ENCODE data around the gene IRF9.
A peak's percentile ranks its signal among the peaks of the same experiment; 100 is the strongest.
"Not testable (repeated sequence)": the region's sequence is repeated elsewhere in the genome, so short reads cannot be mapped to it uniquely, and the experiment has no call there.

Gene IRF9

DNA sequence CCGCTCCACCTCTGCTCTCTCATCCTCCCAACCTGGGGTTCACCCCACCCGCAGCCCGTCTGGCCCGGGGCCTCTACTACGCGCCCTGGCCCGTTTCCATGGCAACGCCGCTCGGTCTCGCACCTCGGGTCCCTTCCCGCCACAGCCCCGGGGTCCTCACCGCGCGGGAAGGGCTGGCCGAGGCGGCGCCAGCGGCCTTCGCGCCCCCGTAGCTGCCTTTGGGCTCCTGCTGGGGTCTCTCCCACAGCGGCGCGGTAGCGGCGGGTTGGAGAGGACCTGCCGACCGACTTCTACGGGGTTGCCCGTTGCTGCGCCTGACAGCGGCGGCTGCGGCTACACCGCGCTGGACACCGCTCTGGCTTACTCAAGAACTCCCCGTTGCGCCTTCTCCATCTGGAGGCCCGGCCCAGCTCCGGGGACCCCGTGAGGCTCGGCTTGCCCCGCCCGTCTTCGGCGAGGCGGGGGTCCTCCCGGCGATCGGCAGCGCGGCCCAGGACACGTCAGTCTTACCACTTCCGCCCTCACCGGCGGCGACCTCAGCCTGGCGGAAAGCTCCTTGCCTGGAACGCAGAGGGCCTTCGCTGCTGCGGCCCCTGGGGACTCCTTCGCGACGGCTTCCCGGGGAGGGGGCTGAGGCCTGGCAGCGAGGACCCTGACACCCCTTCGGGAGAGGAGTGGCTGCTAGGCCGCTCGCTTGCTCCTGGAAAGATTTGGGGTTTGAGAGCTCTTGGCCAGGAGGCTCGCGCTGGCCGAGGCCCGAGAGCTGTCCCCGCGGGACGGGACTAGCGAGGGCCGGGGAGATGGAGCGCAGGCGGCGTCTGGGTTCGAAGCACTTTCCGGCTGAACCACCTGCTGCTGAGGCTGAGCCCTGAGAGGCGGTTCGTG is 34.4 kb downstream of the IRF9 start, which contains the start of gene TM9SF1:
TSS of gene TM9SF1 (minus strand) at position 256 of the 885 bp plus-strand sequence. CDS start 422 bp downstream, outside the sequence.
- DNase-seq = peak in 1 of 2 experiments; percentile 38

GRCh38 chr14:24196071-24197055 is 35.3 kb downstream of the IRF9 start:
- no peak for DNase-seq

DNA sequence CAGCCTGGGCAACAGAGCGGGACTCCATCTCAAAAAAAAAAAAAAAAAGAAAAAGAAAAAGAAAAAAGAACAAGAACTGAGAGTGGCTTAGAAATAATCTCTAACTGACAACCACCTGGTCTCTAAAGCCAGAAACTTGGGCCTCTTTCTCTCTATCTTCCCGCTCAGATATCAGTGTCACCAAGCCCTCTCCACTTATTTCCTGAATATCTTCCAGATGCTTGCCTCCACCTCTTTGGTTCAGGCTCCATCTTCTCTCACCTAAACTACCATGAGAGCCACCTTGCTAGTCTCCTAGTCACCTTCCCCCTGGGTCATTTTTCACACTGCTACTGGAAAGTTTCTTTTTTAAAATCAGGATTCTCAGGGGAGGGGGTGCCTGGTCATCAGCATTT is 36.0 kb downstream of the IRF9 start:
- DNase-seq = no peak

DNA sequence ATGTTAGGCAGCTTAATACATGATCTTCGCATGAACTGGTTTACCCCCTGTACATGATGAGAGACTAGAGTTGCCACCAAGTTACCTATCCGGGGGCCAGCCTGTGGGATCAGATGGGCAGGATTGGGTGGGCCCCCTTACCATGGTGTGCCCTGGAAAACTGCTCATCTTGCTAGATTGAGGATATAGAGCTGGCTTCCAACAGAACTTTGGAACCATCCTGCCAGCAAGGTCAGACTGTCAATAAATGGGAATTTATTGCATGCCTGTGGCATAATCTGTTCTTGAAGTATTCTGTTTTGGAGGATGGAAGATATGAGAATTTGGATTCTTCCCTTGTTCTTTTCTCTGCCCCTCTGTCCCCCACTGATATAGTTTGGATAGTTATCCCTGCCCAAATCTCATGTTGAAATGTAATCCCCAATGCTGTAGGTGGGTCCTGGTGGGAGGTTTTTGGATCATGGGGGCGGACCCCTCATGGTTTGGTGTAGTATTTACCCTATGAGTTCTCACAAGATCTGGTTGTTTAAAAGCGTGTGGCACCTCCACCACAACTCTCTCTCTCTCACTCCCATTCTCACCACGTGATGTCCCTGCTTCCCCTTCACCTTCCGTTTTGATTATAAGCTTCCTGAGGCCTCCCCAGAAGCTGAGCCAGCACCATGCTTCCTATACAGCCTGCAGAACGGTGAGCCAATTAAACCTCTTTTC is 37.9 kb downstream of the IRF9 start:
- DNase-seq = no peak

GRCh38 chr14:24202538-24202937 is 41.5 kb downstream of the IRF9 start:
- DNase-seq = not testable (repeated sequence)

DNA sequence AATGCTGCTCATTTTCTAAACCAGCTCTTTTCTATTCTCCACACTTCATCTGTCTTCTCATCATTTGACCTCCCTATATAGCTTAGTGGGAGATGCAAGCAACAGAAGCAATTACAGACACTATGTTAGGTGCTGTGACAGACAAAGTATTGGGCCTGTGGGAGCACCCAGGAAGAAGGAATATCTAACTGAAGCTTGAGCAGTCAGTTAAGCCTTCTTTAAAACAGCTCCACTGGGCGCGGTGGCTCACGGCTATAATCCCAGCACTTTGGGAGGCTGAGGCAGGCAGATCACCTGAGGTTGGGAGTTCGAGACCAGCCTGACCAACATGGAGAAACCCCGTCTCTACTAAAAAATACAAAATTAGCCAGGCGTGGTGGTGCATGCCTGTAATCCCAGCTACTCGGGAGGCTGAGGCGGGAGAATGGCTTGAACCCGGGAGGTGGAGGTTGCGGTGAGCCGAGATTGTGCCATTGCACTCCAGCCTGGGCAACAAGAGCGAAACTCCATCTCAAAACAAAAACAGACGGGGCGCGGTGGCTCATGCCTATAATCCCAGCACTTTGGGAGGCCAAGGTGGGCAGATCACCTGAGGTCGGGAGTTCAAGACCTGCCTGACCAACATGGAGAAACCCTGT is 42.3 kb downstream of the IRF9 start:
- not testable (repeated sequence) for DNase-seq

DNA sequence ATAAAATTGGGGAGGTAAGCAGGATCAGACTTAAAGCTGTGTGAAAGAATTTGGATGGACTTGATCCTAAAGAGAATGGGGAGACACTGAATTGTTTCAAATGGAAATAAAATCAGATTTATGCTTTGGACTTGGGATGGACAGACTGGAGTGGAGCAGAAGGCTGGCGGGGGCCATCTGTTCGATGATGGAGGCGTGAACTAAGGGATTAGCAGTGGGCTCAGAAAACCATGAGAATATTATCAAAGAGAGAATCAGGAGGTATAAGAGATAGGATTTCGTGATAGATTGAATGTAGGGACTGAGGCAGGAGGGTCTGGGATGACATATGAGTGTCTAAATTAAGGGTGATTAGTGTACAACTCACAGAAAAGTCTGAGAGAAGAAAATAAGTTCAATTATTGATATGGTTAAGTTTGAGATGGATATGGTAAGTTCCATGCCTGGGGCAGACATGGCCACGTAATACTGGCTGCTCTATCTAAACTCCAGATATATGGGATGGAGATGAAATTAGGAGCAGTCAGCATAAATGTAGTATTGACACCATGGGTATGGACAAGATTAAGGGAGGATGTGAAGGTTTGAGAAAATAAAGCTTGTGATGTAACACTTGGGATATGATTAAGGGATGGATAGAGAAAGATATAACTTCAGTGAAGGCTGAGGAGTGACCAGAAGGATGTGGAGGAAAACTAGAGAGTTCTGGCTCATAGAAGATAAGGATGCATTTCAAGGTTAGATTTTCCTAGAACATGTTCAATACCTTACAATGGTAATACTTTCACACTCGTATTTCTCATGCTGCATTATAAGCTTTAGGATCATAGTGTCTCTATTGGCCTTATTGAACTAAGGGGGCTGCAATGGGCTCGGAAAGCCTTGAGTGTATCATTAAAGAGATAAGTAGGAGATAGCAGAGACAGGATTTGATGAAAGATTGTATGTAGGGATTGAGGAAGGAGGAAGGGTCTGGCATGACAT is 43.4 kb downstream of the IRF9 start:
- no peak for DNase-seq

DNA sequence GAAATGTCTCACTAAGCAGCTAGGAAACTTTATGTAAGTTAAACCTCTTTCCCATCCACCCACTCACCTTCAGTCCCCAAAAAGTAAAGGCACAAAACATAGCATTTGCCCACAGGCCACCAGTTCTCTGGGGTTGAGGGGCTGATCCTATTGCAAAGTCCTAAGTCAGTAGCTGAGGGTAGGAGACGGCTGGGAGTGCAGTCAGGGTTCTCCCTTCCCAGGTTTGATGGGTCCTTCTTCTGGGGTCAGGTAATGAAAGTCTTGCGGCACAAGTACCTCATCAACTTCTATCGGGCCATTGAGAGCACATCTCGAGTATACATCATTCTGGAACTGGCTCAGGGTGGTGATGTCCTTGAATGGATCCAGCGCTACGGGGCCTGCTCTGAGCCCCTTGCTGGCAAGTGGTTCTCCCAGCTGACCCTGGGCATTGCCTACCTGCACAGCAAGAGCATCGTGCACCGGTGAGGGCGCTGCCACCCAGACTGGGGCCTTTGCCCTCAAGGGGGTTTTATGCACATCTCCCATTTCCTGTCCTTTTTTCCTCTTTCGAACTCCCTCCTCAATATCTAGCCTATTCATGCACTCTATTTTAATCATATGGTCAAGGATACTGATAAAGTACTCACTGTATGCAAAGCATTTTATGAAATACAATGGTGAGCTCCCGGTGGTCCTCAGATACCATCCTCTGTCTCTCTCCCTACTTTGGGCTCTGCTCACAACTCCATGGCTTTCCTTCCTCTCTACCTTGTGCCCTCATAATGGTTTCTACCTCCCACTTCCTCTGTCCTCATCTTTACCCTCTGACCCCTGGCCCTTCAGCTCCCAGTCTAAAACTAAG is 45.4 kb downstream of the IRF9 start:
- DNase-seq = no peak

DNA sequence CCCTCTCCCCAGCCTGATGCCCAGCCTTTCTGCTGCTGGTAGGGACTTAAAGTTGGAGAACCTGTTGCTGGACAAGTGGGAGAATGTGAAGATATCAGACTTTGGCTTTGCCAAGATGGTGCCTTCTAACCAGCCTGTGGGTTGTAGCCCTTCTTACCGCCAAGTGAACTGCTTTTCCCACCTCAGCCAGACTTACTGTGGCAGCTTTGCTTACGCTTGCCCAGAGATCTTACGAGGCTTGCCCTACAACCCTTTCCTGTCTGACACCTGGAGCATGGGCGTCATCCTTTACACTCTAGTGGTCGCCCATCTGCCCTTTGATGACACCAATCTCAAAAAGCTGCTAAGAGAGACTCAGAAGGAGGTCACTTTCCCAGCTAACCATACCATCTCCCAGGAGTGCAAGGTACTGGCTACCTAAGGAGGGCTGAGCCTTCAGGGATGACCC is 46.1 kb downstream of the IRF9 start:
- no peak for DNase-seq

GRCh38 chr14:24207625-24208024 is 46.6 kb downstream of the IRF9 start:
- no peak for DNase-seq

GRCh38 chr14:24211311-24211710 is 50.2 kb downstream of the IRF9 start:
- no peak for DNase-seq

DNA sequence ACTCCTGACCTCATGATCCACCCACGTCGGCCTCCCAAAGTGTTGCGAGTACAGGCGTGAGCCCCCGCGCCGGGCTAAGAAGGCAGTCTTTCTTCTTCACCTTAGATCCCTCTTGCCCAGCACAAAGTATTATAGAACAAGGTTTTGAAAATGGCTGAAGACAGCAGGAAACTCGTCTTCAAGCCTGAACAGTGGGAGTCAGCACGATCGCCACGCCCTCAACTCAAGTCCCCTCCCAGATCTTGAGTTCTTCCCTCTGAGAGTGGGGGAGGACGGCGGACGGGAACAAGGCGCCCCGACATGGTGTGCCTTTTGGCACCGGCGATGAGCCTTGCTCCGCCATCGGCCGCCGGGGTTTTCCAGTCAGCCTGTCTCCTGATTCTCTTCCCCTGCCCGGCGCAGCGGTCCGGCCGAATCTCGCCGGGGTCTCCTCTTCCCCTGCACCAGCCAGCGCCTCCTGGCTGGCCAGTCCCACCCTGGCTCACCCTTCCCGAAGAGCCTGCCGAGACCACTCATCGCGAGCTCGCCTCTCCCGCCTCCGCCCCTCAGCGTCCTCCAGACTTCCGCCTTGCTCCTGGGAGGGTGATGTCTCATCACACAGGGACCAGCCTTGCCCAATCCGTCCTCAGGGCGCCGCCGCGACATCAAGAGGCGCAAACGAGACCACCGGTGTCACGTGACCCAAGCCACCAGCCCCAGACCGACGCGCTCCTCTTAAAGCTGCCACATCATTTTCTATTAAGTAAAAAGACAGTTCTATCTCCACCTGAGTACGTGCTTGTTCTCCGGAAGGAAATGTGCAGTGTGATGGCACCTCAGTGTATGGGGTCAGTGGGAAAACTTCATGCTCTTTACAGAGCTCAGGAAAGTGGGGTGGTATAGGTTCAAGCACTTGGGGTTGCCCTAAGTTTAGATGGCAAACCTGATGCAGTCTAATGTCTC is 52.1 kb downstream of the IRF9 start, which contains the start of gene CHMP4A:
TSS of gene CHMP4A (minus strand) at position 565 of the 942 bp plus-strand sequence. CDS start at position 516, 49 bp downstream.
- DNase-seq = peak; percentile 43 to 65

DNA sequence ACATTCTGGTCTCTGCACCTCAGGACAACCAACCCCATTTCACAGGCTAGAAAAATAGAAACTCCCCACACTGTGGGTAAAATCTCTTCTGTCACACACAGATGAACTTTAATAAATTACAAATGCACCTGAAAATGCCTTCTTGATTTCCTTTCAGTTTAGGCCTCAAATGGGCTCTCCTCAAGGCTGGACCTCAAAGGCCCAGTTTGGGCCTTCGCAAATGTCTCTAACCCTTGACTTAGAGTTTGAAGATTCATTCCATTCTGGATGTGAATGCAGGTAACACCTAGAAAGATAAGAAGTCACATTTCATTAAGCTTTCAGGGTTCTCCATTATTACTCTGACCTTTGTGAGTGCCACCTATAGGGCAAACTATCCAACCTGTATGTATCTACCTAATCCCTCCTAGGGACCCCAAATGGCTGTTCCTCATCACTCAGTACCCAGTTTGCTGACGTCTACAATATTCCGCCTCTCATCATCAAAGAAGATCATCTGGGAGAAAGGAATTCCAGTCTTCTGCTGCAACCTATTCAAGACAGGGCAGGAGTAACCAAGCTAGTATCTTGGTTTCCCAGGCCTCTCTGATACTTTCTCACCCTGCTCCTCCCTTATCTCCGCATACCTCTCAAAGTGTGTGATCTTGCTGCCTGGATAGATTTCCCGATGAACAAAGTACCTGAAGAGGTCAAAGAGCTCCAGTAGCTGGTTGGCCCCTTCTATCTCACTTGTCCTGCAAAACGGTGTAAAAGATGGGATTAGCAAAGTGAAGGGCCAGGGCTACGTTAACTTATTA is 53.0 kb downstream of the IRF9 start:
- no peak for DNase-seq

- DNase-seq = peak; percentile 30 to 78
Measured at GRCh38 chr14:24215495-24216344, 54.7 kb downstream of the IRF9 start, which contains the start of gene MDP1. TSS of gene MDP1 (minus strand) at chr14:24216066. CDS start at chr14:24215955, 111 bp downstream.
